DMS 273 (cell line): ENCODE data around the gene HADHB.
A peak's percentile ranks its signal among the peaks of the same experiment; 100 is the strongest.

Source experiments
- DNase-seq: peaks from one replicate; lab custom pipeline; 2025; ENCODE audit not compliant: unreplicated experiment; lab: John Stamatoyannopoulos, UW

HADHB gene

DNA sequence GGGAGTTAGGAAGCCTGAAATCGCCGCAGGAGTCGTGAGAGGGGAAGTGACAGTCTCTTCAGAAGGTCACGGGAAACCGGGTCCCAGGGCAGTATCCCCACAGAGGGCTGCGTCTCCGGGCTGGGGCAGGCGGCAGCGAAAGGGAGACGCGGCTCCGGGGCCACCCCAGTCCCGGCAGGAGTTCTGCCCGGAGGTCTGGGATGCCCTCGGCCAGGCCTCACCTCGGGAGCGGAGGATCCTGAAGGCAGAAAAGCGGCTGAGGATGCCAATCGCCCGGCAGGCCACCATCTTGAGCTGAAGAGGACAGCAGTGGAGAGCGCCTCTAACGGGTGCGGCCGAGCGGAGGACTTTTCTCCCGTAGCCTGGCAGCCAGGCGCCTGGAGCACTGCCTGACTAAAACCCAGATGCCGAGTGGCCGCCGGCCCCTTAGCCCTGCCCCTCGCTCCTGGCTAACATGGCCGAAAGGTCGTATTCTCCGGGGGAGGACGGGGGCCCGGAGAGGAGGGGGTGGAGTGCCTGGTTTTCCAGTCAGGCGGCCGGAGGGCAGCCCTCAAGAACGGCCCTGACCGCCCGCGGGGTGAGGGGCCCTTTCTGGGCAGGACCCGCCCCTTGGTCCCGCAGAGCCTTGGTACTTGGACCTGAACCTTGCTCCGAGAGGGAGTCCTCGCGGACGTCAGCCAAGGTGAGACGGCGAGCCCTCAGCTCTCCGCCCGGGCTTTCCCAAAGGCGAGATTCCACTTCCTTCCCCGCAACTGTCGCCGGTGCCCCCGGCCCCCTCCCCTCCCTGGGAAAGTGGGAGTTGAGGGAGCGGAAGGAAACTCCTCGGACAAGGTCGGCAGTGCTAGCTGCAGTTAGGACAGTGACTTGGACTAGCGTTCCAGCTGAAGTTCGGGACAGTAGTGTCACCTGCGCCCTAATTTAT lies at the start of gene HADHB, which contains the start of gene HADHA:
Gene HADHB, plus strand, starts transcription at position 631 of the 922 bp plus-strand sequence. CDS start 9,316 bp downstream, outside the sequence.
Gene HADHA, minus strand, starts transcription at position 324 of the 922 bp plus-strand sequence. Its CDS starts 36 bp downstream, at position 288.
- DNase-seq: peak; percentile 98

- DNase-seq: no peak
Measured at GRCh38 chr2:26195040-26195984, 49.4 kb upstream of the HADHB start.

GRCh38 chr2:26196683-26197418 lies 47.9 kb upstream of the HADHB start:
- no peak for DNase-seq

GRCh38 chr2:26197516-26197915 lies 47.2 kb upstream of the HADHB start:
- DNase-seq: no peak

DNA sequence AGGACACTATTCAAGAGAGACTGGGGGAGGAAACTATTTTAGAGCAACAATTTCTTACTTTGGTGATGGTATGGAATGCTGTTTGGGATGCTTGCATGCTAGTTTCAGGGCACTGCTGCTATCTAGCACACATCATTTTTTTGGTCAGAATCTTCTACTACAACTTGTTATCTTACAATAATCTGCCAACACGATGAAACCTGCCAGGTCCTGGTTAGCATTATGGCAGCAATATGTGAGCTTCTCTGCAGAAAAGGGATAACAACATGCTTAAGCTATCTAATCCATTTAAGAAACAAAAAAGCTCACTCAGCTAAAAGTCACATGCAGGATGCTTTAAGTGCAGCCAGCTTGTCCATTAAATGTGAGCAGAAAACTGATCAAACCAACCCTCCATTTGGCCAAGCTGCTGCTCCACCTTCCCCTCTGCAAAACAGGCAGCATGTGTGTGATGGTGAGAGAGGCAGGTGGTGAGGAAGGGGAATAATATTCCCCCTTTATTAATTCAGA lies 41.7 kb upstream of the HADHB start:
- no peak for DNase-seq

- DNase-seq: no peak
Measured at GRCh38 chr2:26203906-26204305, 40.8 kb upstream of the HADHB start.

- DNase-seq: no peak
Measured at GRCh38 chr2:26212011-26212410, 32.7 kb upstream of the HADHB start.

- DNase-seq: no peak
Measured at GRCh38 chr2:26214759-26215158, 30.0 kb upstream of the HADHB start.

GRCh38 chr2:26215833-26216232 lies 28.9 kb upstream of the HADHB start:
- DNase-seq: no peak

GRCh38 chr2:26216587-26216986 lies 28.2 kb upstream of the HADHB start:
- DNase-seq: no peak

DNA sequence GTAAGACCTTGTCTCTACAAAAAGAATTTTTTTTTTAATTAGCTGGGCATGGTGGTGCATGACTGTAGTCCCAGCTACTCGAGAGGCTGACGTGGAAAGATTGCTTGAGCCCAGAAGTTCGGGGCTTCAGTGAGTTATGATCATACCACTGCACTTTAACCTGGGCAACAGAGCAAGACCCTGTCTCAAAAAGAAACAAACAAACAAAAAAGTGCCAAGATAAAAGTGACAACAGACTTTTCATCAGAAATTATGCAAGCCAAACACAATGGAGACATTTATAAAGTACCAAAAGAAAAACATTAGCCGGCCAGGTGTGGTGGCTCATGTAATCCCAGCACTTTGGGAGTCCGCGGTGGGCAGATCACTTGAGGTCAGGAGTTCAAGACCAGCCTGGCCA lies 27.0 kb upstream of the HADHB start:
- DNase-seq: no peak

DNA sequence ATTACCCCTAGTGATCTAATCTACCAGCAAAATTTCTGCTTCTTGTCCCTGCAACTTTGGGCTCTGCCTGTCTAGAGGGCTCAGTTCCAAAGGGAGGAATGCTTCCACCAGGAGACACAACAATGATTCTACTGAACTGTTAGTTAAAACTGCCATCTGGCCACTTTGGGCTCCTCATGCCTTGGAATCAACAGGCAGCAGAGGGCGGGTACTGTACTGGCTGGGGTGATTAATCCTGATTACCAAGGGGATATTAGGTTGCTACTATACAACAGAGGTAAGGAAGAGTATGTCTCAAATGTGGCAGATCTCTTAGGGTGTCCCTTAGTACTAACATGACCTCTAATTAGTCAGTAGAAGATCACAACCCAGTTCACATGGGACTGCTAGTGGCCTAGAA lies 21.7 kb upstream of the HADHB start:
- peak; percentile 86 for DNase-seq

- no peak for DNase-seq
Measured at GRCh38 chr2:26224095-26224494, 20.6 kb upstream of the HADHB start.

DNA sequence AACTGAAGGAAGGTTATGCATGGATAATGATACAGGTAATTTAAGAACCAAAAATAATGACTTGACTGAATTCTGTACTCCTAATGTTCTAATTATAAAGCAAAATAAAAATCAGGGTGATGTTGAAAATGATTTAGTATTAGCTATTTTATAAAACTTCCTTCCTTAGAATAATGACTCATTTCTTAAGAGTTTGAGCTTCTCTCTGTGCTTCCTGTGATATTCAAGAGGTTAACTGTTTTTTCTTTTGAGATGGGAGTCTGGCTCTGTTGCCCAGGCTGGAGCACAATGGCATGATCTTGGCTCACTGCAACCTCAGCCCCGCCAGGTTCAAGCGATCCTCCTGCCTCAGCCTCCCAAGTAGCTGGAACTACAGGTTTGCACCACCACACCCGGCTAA lies 15.1 kb upstream of the HADHB start:
- no peak for DNase-seq

DNA sequence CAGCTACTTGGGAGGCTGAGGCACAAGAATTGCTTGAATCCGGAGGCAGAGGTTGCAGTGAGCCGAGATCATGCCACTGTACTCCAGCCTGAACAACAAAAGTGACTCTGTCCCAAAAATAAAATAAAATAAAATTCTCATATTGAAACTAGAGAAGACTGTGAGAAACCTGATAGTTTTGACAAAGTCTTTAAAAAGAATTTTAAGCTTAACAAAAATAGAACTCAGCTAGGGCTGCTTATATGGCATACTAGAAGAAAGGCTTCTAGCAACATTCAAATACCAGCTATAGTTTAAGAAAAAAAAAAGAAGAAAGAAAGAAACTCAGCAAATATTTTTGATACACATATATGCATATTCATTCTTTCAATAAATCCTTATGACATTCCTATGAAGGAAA lies 13.9 kb upstream of the HADHB start:
- DNase-seq: no peak

DNA sequence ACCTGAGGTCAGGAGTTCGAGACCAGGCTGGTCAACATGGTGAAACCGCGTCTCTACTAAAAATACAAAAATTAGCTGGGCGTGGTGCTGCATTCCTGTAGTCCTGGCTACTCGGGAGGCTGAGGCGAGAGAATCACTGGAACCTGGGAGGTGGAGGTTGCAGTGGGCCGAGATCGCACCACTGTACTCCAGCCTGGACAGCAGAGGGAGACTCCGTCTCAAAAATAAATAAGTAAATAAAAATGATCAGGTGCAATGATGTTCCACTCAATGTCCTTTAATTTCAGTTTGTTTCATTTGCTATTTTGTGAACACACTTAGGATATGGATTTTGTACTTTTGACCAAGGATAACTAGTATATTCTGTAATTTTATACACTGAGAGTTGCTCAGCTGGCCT lies 9.7 kb upstream of the HADHB start:
- DNase-seq: no peak

DNA sequence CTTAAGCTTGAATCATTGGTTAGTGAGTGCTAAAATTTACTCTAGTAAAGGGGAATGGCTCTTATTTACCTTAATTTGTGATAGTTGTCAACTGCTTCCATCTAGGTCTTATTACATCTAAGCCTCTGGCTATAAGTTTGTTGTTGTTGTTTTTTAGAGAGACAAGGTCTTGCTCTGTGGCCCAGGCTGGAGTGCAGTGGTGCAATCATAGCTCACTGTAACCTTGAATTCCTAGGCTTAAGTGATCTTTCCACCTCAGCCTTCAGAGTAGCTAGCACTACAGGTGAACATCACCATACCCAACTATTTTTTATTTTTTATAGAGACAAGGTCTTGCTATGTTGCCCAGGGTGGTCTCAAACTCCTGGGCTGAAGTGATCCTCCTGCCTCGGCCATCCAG lies 6.9 kb upstream of the HADHB start:
- no peak for DNase-seq

DNA sequence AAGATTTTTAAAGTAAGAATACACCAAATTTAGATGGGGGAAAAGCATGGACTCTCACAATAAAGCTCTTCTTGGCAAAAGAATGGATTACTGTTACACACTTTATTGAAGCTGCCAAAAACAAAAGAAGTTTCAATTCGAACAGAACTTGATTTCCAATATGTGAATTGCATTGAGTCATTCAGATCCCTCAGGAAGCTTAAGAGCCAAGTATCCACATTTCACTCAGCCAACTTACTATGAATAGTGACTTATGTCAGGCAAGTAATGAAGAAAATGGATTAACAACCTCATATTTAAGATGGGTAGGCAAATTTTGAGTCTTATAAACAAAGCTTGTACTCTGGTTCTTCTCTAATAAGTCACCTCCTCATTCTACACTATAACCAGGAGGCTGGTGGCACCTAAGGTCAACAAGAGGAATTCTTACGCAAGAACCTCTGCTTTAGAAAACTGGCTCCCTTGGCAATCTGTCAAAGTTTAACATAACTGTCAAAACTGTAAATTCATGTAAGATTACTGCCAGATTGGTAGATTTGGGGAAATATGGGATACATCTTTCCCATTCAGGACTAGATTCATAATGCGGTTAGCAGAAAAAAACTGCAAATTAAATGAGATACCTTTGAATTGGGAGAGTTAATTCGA lies 6.3 kb upstream of the HADHB start:
- no peak for DNase-seq

DNA sequence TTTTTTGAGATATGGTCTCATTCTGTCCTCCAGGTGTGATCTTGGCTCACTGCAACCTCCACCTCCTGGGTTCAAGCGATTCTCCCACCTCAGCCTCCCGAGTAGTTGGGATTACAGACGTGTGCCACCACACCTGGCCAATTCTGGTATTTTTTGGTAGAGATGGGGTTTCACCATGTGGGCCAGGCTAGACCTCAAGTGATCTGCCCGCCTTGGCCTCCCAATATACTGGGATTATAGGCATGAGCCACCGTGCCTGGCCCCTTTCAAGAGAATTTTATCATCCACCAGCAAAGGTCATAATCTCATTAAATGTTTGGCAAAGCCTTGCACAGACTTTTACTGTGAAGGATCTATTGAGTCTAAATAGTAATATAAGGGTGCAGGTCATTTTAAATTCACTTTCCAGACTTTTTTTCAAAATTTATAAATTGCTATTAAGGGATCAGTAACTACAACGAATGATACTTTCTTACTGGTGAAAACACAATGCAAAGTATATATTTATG lies 2.8 kb upstream of the HADHB start:
- no peak for DNase-seq
